Middle frontal gyrus (tissue), 1 donor: Measurements from ENCODE around the gene TIMP1.
A peak's percentile ranks its signal among the peaks of the same experiment; 100 is the strongest.
"Not testable (repeated sequence)": the region's sequence is repeated elsewhere in the genome, so short reads cannot be mapped to it uniquely, and the experiment has no call there.

Experiments
- DNase-seq: peaks from one replicate; pipeline ENCODE4 v3.0.0-alpha.2; 2015; ENCODE audit warnings: low spot score; ENCODE audit errors: extremely low spot score

Gene TIMP1

GRCh38 chrX:47603125-47603524 is 20.9 kb downstream of the TIMP1 start:
- DNase-seq = not testable (repeated sequence)

GRCh38 chrX:47605024-47605423 is 22.8 kb downstream of the TIMP1 start:
- no peak for DNase-seq

- no peak for DNase-seq
These were observed 24.9 kb downstream of the TIMP1 start for GRCh38 chrX:47607091-47607490.

GRCh38 chrX:47608130-47608810 is 26.0 kb downstream of the TIMP1 start:
- no peak for DNase-seq

- no peak for DNase-seq
These were observed 28.3 kb downstream of the TIMP1 start for GRCh38 chrX:47610511-47610910.

GRCh38 chrX:47611489-47611888 is 29.3 kb downstream of the TIMP1 start:
- no peak for DNase-seq

GRCh38 chrX:47611926-47612325 is 29.7 kb downstream of the TIMP1 start:
- DNase-seq = no peak

GRCh38 chrX:47612418-47612817 is 30.2 kb downstream of the TIMP1 start:
- DNase-seq = no peak

- no peak for DNase-seq
These were observed 30.8 kb downstream of the TIMP1 start for GRCh38 chrX:47613082-47613481.

- no peak for DNase-seq
These were observed 32.4 kb downstream of the TIMP1 start for GRCh38 chrX:47614618-47615017.

- no peak for DNase-seq
These were observed 36.8 kb downstream of the TIMP1 start for GRCh38 chrX:47618923-47619485.

- DNase-seq = peak; percentile 69
These were observed 37.5 kb downstream of the TIMP1 start, which contains the start of gene SYN1 for GRCh38 chrX:47619486-47620302. Gene SYN1 (minus strand): TSS chrX:47619857. CDS start chrX:47619728, 129 bp downstream.

GRCh38 chrX:47620303-47620685 is 38.1 kb downstream of the TIMP1 start:
- DNase-seq = no peak

GRCh38 chrX:47621851-47622250 is 39.6 kb downstream of the TIMP1 start:
- no peak for DNase-seq

- peak; percentile 32 for DNase-seq
These were observed 41.3 kb downstream of the TIMP1 start for GRCh38 chrX:47623540-47624027.

- DNase-seq = no peak
These were observed 43.1 kb downstream of the TIMP1 start for GRCh38 chrX:47625365-47625764.

- no peak for DNase-seq
These were observed 46.7 kb downstream of the TIMP1 start for GRCh38 chrX:47628982-47629381.

GRCh38 chrX:47629419-47630200 is 47.4 kb downstream of the TIMP1 start, which contains the start of gene CFP:
Gene CFP (minus strand): TSS chrX:47629930. CDS start chrX:47629844, 86 bp downstream.
- no peak for DNase-seq

- DNase-seq = no peak
These were observed 49.4 kb downstream of the TIMP1 start for GRCh38 chrX:47631676-47632075.

- no peak for DNase-seq
These were observed 50.4 kb downstream of the TIMP1 start for GRCh38 chrX:47632666-47633065.
